Measurements from ENCODE around the gene TRIM29. TPM values are rescaled to one million over a fixed set of nuclear protein-coding genes. Genes with fewer than 3 reads are reported as not detected.

Gene TRIM29
- total and polyA plus RNA-seq, 10 of the 15 experiments (the other 5 are each of a cell fraction or from before 2014, with no cell fraction given) = 0.08 to 0.67 (median 0.26) TPM; not detected in 5

- ChIA-PET RAD21 (ENCODE audit: unreplicated experiment) (no interaction called here), SMC1A (ENCODE audit: uncharacterized antibody, unreplicated experiment) (no interaction called here), POLR2A (no interaction called here), CTCF (no interaction called here)
- 25% methylated on average over 12 of the region's 12 CpGs for WGBS (ENCODE audit: insufficient coverage, insufficient replicate concordance, low lambda C conversion rate, missing lambda C conversion rate)
- Histone ChIP-seq H3K27ac (ENCODE audit: control insufficient read depth, insufficient read depth) (no peak overlapping the region), H2AFZ (ENCODE audit: control insufficient read depth, low read depth, low read length) (no peak overlapping the region), H3K36me3 (ENCODE audit: control insufficient read depth in 2 of 2, insufficient read depth in 2 of 2, low read length in 1 of 2) (no peaks in the 10 kb centered on the region), H3K79me2 (ENCODE audit: control insufficient read depth, insufficient read depth, low read length) (no peaks in the 10 kb centered on the region), H3K4me1 (ENCODE audit: control insufficient read depth, insufficient read depth, low read length) (no peaks in the 10 kb centered on the region), H3K9me3 (replicated peaks; ENCODE audit: control insufficient read depth, insufficient read depth, low read length) (no peaks in the 10 kb centered on the region; the same call in 2 of the 3 replicates), H3K4me3 (no peak overlapping the region), H3K9ac (ENCODE audit: control insufficient read depth, insufficient read depth, low read length) (no peak overlapping the region), H4K20me1 (ENCODE audit: control insufficient read depth, insufficient read depth) (no peaks in the 10 kb centered on the region), H3K4me2 (ENCODE audit: control insufficient read depth, insufficient read depth) (no peak overlapping the region), H3K27me3 (replicated peaks in 1 of 2; ENCODE audit: control insufficient read depth in 2 of 2, insufficient read depth in 2 of 2, low read length in 1 of 2) (peaks cover 1 to 3% of the 10 kb centered on the region in 2 experiments; a peak in 3 of 4 replicates)
- in situ Hi-C loops (cut with MboI) = no loop called here
- intact Hi-C loops (cut with micrococcal nuclease; ENCODE audit: unreplicated experiment) = no loop called here
- FAIRE-seq = no peak
- TF ChIP-seq HCFC1 (IDR thresholded peaks at IDR 0.05; ENCODE audit: low read length) = no peak
- TF ChIP-seq FOS (IDR thresholded peaks at IDR 0.05; ENCODE audit: borderline replicate concordance, extremely low read depth, insufficient read length) = no peak
- no peak for TF ChIP-seq TBL1XR1 (IDR thresholded peaks at IDR 0.05; ENCODE audit: low read depth, low read length)
- TF ChIP-seq RELB (IDR thresholded peaks at IDR 0.05; ENCODE audit: low read depth) = no peak
- TF ChIP-seq MTA2 (IDR thresholded peaks at IDR 0.05; ENCODE audit: low read depth) = no peak
- TF ChIP-seq SMARCA5 (IDR thresholded peaks at IDR 0.05) = no peak
- TF ChIP-seq IRF5 (IDR thresholded peaks at IDR 0.05; ENCODE audit: borderline replicate concordance) = no peak
- no peak for TF ChIP-seq E4F1 (IDR thresholded peaks at IDR 0.05; ENCODE audit: borderline replicate concordance, partially characterized antibody)
- no peak for TF ChIP-seq HDAC2 (IDR thresholded peaks at IDR 0.05)
- no peak for TF ChIP-seq PKNOX1 (IDR thresholded peaks at IDR 0.05)
- TF ChIP-seq IKZF2 (IDR thresholded peaks at IDR 0.05) = no peak
- TF ChIP-seq MEF2A (IDR thresholded peaks at IDR 0.05; ENCODE audit: insufficient read depth, low read depth, low read length) = no peak
- BruUV-seq (replicated peaks) = no TSS peak
- no peak for ATAC-seq
- DNase-seq (ENCODE audit: low read depth, low spot score) = no peak
These were observed 14.8 kb downstream of the TRIM29 start for GRCh38 chr11:120122924-120123683.
